Measurements from ENCODE around the gene HOXA1.

GRCh38 chr7:27064661-27065060 is 31.1 kb downstream of the HOXA1 start:
- no peak for TF ChIP-seq POLR2A (IDR thresholded peaks at IDR 0.05)
- no peak for TF ChIP-seq CTCF (IDR thresholded peaks at IDR 0.05 in 4 of 5, conservative IDR thresholded peaks at IDR 0.05 in 1 of 5)

Measured in gastrocnemius medialis (tissue), 4 donors.